HT1080 (cell line): Measurements from ENCODE around the gene APIP. TPM values are rescaled to one million over a fixed set of nuclear protein-coding genes. Genes with fewer than 3 reads are reported as not detected.
"Not testable (repeated sequence)": the region's sequence is repeated elsewhere in the genome, so short reads cannot be mapped to it uniquely, and the experiment has no call there.

Experiments used
- DNase-seq: peaks from one replicate; pipeline ENCODE4 v3.0.0-alpha.2; 2015; ENCODE audit warnings: low read depth
- total RNA-seq: library from RNA; depleted of rRNA; stranded (reverse); fragments of >200 nt; shearing (Covaris generic); gene quantifications from 2 replicates; pipeline ENCODE4 v1.2.3, GENCODE V29; 2014

Gene APIP
- total RNA-seq, 1 experiment from 2014 or later: 35.4 TPM

- peak; percentile 54 for DNase-seq
Measured at GRCh38 chr11:34926101-34926830, 10.1 kb upstream of the APIP start.

GRCh38 chr11:34924714-34925113 is 8.5 kb upstream of the APIP start:
- DNase-seq: no peak

- DNase-seq: no peak
Measured at GRCh38 chr11:34921156-34921555, 5.0 kb upstream of the APIP start.

DNA sequence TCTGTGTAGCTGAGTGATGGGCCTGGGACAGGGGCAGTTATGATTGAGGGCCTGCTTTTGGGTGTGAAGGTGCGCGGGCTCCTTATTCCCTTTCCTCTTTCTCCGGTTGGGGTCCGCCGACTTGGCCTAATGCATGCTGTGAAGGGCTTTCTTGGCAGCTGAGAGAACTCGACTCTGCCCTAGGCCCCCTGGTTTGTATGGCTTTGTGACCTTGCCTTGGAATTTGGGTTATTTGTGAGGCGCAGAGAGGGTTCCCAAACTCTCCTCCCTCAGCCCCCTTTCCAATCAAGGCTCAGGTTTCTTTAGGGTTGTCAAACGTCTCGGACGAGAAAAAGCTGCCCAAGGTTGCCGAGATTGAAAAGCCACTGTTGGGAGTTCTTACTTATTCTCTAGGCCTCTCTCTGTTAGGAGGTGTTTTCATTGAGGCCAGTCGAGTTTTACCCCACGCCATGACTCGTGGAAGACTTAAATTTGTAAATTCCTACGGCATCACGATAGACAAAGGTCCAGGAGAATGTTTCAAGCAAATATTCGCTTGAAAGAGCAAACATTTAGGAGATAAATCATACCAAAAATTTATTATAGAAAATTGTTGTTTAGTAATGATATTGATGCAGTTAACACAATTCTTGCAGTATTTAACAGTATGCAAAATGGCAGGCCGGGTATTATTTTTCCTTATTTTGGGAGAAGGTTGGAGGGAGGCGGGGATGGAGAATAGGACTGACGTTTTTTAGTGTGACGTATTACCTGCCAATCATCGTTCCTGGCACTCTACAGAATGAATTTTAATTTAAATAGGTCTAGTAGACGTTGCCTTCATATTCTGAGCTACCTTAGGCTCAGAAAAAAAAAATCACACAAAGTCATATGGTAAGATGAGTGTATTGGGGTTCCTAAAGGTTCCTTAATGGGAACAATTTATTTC is 928 bp upstream of the APIP start:
- no peak for DNase-seq

DNA sequence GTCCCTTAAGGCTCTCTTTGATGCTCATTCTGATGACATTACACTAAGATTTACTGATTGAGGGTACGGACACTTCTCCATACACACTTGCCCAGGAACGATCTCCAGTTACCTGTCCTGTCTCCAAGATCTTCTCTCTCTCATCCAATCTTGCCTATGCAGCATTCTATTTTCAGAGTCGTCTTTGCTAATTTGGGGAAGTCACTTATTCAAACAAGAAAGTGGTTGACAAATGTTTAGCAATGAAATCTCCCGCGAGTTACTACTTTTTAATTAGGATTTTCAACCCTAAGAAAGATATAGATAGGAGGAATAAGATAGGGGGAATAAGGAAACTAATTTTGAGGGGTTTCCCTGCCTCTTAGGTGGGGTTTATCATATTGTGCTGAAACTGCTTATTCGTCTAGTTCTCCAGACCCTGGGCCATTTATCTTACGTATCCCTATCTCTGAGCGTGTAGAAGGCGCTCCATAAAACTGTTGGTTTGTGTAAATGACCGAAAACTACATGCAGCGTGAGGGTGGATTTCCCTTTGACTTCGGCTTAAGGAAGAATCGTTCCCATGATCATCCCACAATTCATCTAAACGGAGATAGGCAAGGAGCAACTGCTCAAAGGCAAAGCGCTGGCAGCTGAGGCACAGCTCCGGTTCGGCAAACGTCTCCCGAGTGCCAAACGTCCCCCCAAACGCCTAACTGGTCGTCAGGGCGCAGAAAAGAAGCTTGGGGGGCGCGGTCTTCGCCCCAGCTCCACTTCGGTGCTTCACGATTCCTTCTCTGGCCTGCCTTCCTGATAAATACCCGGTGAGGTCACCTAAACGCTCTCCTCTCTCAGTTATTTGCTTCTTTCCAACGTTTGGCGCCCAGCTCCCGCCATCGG is 804 bp downstream of the APIP start:
- DNase-seq: no peak

GRCh38 chr11:34913556-34913955 is 2.6 kb downstream of the APIP start:
- not testable (repeated sequence) for DNase-seq

DNA sequence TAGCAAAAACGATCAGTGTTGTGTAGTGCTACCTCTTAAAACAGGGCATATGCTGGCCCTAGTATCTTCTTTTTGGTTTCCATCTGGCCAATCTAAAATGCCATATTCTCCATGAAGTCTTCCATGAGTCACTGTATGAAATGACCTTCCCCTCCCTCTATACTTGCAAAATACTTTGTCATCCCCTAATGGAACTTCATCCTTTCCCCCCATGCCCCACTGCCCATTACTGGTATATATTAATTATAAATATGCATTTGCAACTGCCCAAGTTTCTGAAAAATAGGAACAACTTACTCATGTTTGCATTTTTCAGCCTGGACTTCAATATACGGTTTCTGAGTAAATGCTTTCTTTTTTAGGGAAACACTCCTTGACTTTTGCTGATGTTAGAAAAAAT is 4.5 kb downstream of the APIP start:
- no peak for DNase-seq

GRCh38 chr11:34910817-34911216 is 5.4 kb downstream of the APIP start:
- DNase-seq: no peak

DNA sequence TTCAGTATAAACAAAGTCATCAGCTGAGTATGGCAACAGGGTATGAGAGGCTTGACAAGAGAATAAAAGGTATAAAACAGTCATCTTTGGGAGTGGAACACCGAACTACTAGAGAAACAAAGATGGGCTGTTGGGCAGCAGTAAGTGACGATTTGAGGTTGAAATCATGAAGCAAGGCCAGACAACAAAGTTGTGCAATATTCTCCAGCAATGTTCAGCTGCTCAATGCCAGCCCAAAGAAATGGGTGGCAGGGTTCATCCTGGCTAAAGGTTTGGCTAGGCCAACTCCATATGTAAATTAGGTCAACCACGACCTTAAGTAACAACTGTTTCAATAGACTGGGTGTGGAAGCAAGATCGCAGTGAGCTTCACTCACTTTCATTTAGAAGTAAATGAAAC is 6.2 kb downstream of the APIP start:
- no peak for DNase-seq

DNA sequence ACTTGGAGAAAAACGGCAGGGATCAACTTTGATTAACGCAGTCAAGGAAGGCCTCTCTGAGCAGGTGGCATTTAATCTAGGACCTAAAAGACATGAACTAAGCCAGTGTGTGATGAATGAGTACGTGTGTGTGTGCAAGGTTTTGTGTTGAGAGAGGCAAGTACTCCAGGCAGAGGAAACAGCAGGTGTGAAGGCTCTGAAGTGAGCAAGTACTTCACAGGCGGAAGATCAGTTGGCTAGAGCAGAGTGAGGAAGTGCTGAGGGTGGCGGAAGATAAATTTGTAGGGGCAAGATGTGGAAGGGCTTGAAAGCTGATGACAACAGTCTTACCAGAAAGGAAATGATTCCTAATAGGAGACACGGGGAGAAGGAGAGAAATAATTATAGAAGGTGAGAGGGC is 6.8 kb downstream of the APIP start:
- no peak for DNase-seq

- DNase-seq: no peak
Measured at GRCh38 chr11:34907934-34908593, 8.1 kb downstream of the APIP start.

DNA sequence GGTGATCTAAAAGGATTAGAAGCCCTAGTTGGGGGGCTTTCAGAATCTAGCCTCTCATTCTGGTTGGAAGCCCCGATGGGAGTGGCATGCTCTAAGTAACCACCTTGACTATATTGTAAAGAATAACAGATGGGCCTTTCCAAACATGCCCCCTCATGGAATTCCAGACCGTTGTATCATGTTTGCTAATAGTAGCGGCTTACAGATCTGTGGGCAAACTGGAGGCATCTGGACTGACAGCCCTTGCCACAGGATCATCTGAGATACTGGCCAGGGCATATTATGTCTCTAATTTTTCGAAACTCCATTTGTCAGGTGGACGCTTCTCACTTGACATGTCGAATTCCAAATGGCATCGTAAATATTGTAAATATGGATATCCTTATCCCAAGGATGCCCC is 10.5 kb downstream of the APIP start:
- DNase-seq: no peak

DNA sequence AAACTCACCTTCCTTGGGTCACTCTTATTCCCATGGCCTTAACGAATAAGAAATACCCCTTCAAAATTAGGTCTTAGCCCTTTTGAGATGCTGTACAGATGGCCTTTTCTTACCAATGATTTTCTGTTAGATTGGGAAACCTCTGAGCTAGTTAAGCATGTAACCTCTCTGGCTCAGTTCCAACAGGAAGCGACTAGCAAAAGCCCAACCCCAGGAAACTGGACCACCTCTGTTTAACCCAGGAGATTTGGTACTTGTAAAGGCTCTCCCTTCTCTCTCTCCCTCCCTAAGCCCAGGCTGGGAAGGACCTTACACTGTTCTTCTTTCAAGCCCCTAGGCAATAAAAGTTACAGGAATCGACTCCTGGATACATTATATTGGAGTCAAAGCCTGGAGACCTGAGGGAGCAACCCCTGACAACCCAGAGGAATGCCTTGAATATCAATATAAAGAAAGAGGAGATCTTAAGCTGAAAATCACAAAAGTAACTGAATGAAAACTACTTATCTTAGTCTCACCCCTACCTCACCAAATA is 11.7 kb downstream of the APIP start:
- peak; percentile 16 for DNase-seq

GRCh38 chr11:34899633-34900016 is 16.6 kb downstream of the APIP start:
- no peak for DNase-seq

DNA sequence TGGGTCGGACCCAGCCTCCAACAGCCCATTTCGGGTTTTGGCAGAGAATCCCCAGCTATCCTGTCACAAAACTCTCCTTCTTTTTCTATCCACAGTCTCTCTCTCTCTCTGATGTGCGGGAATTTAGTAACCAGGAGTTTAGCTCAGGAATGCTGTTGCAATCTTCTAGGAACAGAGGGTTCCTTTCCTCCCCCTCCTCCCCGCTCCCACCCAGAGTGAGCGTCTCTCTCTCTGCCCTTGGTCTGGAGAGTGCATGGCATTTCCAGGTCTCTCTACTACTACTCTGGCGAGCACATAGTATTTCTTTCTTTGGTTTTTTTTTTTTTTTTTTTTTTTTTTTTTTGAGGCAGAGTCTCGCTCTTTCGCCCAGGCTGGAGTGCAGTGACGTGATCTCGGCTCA is 17.7 kb downstream of the APIP start:
- DNase-seq: no peak

DNA sequence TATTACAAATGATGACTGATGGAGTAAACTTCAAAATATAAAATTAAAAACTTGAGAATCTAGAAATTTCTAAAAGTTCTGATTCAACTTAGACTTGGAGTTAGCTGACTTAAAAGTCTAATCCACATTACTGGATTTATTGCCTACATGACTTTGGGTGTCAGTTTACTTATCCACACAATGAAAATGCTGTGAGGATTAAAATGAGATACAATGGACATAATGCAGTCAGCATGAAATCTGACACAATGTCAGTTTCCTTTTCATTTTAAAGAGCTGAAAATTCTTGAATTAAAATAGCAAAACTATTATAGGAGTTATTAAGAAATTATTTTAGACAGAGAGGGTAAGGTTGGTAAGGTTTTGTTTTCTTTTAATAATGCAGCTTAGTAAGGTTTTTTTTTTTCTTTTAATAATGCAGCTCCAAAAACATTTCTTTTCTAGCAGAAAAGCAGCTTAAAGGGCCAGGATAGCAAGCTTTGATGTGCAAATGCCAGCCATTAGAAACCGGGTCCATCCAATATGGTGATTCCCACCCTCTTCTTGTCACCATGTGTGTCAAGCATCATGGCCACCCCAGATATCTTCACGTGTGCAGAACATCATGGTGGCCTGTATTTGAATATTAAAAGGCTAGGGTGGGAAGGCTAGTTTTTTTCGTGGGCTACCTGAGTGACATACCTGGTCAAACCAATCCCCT is 18.9 kb downstream of the APIP start:
- DNase-seq: no peak

GRCh38 chr11:34896191-34896590 is 20.0 kb downstream of the APIP start:
- not testable (repeated sequence) for DNase-seq

GRCh38 chr11:34893416-34893815 is 22.8 kb downstream of the APIP start:
- no peak for DNase-seq

DNA sequence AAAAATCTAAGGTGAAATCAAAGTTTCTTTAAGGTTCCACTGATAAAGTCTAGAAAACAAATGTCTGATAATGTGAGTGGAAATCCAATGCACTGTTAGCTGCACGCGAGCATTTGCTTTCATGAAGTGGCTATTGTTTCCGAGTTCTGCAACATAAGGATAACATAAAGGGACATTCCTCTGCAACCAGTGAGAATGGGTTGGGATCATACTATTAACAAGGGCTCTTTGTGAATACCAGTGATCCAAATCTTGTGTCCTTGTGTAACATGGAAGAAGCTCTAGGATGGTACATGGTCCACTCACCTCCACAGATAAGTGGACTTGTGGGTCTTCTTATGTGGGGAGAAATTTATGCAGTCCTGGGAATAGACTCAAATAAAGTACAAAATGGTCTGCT is 24.6 kb downstream of the APIP start:
- no peak for DNase-seq

- DNase-seq: peak; percentile 23
Measured at GRCh38 chr11:34890812-34891211, 25.4 kb downstream of the APIP start.
